Thymus (tissue), 11 donors: Measurements from ENCODE around the gene RNF17. TPM values are rescaled to one million over a fixed set of nuclear protein-coding genes. Genes with fewer than 3 reads are reported as not detected.
"Not testable (repeated sequence)": the region's sequence is repeated elsewhere in the genome, so short reads cannot be mapped to it uniquely, and the experiment has no call there.

Experiments
- DNase-seq, 9 donors: peaks; one replicate each; pipeline ENCODE4 v3.0.0-alpha.2; 2013; ENCODE audit warnings: low spot score in 9 of 9, low read depth in 6 of 9, missing footprints in 1 of 9
- H3K27ac ChIP-seq, 2 donors: one replicate each; pipeline ENCODE4 v1.5.1; 2013; ENCODE audit warnings: control low read depth in 1 of 2, low read depth in 1 of 2, low read length in 1 of 2, mild to moderate bottlenecking in 1 of 2, moderate library complexity in 1 of 2
- H3K27me3 ChIP-seq, 2 donors: one replicate each; pipeline ENCODE4 v1.5.1; 2013; ENCODE audit warnings: low read length in 1 of 2; ENCODE audit not compliant: control insufficient read depth in 2 of 2, insufficient read depth in 1 of 2
- H3K36me3 ChIP-seq, 2 donors: one replicate each; pipeline ENCODE4 v1.5.1; 2013; ENCODE audit warnings: low read length in 1 of 2, mild to moderate bottlenecking in 1 of 2, moderate library complexity in 1 of 2; ENCODE audit not compliant: control insufficient read depth in 2 of 2, insufficient read depth in 2 of 2
- H3K4me1 ChIP-seq, 2 donors: one replicate each; pipeline ENCODE4 v1.5.1; 2013; ENCODE audit warnings: low read length in 2 of 2; ENCODE audit not compliant: control insufficient read depth in 2 of 2, insufficient read depth in 2 of 2
- H3K4me3 ChIP-seq, 2 donors: one replicate each; pipeline ENCODE4 v1.5.1; 2013; ENCODE audit warnings: low read length in 2 of 2, control low read depth in 1 of 2, mild to moderate bottlenecking in 1 of 2
- H3K9me3 ChIP-seq, 2 donors: one replicate each; pipeline ENCODE4 v1.5.1; 2013; ENCODE audit warnings: low read length in 1 of 2, mild to moderate bottlenecking in 1 of 2; ENCODE audit not compliant: control insufficient read depth in 2 of 2, insufficient read depth in 1 of 2
- WGBS: extraction: QIAGEN DNeasy Blood & Tissue Kit; methylation state at CpG from one replicate; pipeline ENCODE4 v1.1.7; 2013; 5-methylcytosine and 5-hydroxymethylcytosine counted together
- polyA plus RNA-seq: library from polyadenylated mRNA; stranded (reverse); fragments of 200-250 nt; gene quantifications from one replicate; pipeline ENCODE4 v1.2.3, GENCODE V29; 2013
- total RNA-seq: library from RNA; stranded (reverse); fragments of 120-200 nt; gene quantifications from one replicate; pipeline ENCODE4 v1.2.4, GENCODE V29; 2013
- donor health status: healthy.

RNF17 gene
- total and polyA plus RNA-seq, 2 donors = 0.05 to 0.34 TPM

DNA sequence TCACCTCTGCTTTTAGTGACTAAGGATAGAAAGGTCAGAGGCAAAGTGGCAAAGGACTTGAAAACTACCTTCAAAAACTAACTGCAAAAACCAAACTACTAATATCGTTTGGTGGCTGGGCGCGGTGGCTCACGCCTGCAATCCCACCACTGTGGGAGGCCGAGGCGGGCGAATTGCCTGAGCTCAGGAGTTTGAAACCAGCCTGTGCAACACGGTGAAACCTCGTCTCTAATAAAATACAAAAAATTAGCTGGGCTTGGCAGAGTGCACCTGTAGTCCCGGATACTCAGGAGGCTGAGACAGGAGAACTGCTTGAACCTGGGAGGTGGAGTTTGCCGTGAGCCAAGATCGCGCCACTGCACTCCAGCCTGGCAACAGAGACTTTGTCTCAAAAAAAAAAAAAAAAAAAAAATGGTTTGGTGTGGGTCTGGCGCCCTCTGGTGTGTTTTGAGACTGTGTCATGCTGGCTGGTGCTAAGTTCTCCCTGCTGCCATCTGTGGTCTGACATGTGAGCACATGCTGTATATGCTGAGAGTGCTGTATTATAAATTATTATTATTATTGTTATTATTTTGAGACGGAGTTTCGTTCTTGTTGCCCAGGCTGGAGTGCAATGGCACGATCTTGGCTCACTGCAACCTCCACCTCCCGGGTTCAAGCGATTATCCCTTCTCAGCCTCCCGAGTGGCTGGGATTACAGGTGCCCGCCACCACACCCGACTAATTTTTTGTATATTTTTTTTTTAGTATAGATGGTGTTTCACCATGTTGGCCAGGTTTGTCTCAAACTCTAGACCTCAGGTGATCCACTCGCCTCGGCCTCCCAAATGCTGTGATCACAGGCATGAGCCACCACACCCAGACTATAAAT, 36.0 kb upstream of the RNF17 start:
- WGBS = 68% methylated on average over 24 of the region's 24 CpGs
- Histone ChIP-seq H3K27ac (no peak overlapping the region), H3K9me3 (no peaks in the 10 kb centered on the region), H3K36me3 (no peaks in the 10 kb centered on the region), H3K4me1 (peaks cover 0 to 8% of the 10 kb centered on the region in 2 donors), H3K27me3 (no peaks in the 10 kb centered on the region), H3K4me3 (no peak overlapping the region)
- DNase-seq = peak; percentile 33 to 86 (median 61)

DNA sequence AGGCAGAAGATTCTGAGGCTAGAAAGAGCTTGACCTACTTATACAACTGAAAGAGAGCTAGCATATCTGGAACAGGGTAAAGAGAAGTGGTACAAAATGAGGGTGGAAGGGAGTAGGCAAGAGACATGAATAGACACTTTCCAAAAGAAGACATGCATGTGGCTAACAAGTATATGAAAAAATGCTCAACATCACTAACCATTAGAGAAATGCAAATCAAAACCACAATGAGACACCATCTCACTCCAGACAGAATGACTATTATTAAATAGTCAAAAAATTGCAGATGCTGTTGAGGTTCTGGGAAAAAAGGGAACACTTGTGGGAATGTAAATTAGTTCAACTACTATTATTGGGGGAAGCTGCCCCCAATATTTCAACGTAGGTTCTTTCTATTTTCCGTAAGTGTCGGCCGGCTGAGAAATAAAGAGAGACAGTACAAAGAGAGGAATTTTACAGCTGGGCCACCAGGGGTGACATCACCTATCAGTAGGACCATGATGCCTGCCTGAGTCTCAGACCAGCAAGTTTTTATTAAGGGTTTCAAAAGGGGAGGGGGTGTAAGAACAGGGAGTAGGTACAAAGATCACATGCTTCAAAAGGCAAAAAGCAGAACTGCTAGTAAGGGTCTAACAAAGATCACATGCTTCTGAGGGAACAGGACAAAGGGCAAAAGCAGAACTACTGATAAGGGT, 32.9 kb upstream of the RNF17 start:
- H3K4me3 ChIP-seq, H3K27me3 ChIP-seq, H3K9me3 ChIP-seq, H3K4me1 ChIP-seq, DNase-seq, H3K36me3 ChIP-seq, H3K27ac ChIP-seq: not testable (repeated sequence)
- 97% methylated on average over 4 of the region's 4 CpGs for WGBS

DNA sequence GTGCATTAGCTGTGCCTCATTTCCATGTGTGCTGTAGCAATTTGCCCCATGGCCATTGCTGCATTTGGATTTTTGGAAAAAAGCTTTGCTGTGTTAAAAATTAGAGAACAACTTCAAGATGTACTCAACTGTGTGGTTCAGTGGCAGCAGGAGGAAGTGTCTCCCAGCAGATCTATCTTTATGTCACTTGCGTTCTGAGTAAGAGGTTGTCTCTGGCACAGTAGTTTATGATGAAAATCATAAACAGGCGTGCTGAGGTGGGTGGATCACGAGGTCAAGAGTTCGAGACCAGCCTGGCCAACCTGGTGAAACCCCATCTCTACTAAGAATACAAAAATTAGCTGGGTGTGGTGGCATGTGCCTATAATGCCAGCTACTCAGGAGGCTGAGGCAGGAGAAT, 29.0 kb upstream of the RNF17 start:
- Histone ChIP-seq H3K27ac (no peak overlapping the region), H3K27me3 (no peaks in the 10 kb centered on the region), H3K4me1 (no peaks in the 10 kb centered on the region), H3K36me3 (no peaks in the 10 kb centered on the region), H3K9me3 (no peaks in the 10 kb centered on the region), H3K4me3 (no peak overlapping the region)
- DNase-seq = no peak
- WGBS = 72% methylated on average over 4 of the region's 4 CpGs

DNA sequence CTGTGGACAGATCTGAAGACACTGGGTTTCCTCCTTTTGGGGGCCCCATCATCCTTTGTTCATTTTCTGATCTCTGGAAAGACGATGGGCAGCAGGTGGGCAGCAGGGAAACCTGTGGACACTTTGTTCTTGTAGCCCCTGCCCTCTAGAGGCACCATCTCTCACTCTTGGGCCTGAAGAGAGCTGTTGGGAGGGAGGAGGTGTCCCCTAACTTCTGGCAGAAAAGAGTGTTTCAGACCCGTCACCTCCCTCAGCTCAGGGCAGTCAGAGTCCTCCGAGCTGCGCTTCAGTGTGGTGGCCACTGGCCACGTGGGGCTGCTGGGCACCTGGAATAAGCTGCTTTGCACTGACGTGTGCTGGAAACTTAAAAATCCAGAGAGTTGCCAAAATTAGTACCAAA, 26.9 kb upstream of the RNF17 start:
- no peak for DNase-seq
- no peak overlapping the region for H3K4me3 ChIP-seq
- no peaks in the 10 kb centered on the region for H3K4me1 ChIP-seq
- no peaks in the 10 kb centered on the region for H3K27me3 ChIP-seq
- WGBS = 95% methylated on average over 6 of the region's 6 CpGs
- H3K36me3 ChIP-seq = no peaks in the 10 kb centered on the region
- H3K27ac ChIP-seq = no peak overlapping the region
- no peaks in the 10 kb centered on the region for H3K9me3 ChIP-seq

DNA sequence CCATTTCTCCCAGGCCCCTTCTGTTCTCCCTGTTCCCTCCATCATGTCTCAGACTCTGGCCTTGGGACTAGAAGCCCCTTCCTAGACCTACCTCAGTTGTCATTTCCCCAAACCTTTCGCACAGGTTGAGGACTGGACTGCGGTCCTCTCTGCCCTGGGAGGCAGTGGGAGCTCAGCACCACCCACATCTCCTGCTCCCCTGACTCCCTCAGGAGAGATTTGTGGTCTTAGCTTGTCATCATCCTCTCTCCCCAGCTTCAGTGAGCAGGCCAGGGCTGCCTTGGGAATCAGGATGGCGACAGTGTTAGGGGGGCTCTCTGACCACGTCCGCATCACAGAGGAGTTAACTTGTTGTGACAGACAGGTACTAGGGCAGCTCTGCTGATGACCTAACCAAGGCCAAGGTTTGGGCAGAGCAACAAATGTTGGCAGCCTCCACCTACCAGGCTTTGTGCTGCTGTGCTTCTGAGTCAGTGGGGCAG, 25.6 kb upstream of the RNF17 start:
- Histone ChIP-seq H3K36me3 (no peaks in the 10 kb centered on the region), H3K4me3 (no peak overlapping the region), H3K9me3 (no peaks in the 10 kb centered on the region), H3K4me1 (peaks cover 0 to 3% of the 10 kb centered on the region in 2 donors), H3K27me3 (peaks cover 0 to 3% of the 10 kb centered on the region in 2 donors), H3K27ac (no peak overlapping the region)
- DNase-seq = no peak
- WGBS = 96% methylated on average over 5 of the region's 5 CpGs

DNA sequence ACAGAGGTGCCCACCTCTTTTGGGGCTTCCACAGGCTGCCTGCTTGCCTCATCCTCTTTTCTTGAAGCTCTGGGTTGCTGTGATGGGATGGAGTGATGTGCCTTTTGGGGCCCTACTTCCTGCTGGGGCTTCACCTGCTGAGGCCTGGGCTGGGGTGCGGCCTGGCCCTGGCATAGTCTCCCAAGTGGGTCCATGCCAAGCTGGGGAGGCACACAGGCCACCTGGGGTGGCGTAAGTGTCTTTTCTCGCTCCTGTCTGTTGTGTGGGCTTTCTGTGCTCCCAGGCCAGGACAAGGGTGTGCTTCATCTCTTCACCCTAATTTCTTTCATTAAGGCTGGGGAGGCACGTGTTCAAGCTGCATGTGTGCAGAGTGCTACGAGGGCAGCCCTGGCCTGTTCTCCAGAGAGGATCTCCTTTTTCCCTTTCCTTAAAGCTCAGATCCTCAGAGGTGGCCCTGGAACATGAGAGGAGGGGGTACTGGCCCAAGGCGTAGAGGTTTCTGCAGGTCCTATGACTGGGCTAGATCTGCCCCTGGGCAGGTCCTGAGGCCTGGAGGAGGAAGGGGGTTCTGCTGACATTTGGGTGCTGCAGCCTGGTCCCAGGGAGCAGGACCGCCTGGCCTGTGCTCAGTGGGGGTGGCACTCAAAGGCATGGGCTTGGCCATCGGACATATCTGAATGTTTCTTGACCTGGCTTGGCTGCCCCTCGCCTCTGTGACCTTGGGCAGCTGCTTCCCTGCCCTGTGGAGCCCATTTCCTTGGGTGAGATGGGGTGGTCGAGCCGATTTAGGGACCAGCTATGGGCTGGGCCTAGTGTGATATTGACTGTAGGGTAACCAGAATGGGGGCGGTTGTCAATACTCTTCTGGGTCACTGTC, 23.7 kb upstream of the RNF17 start:
- no peak for DNase-seq
- Histone ChIP-seq H3K27ac (no peak overlapping the region), H3K4me3 (no peak overlapping the region), H3K9me3 (no peaks in the 10 kb centered on the region), H3K36me3 (no peaks in the 10 kb centered on the region), H3K27me3 (peaks cover 8 to 21% of the 10 kb centered on the region in 2 donors), H3K4me1 (peaks cover 0 to 3% of the 10 kb centered on the region in 2 donors)
- 95% methylated on average over 12 of the region's 12 CpGs for WGBS

DNA sequence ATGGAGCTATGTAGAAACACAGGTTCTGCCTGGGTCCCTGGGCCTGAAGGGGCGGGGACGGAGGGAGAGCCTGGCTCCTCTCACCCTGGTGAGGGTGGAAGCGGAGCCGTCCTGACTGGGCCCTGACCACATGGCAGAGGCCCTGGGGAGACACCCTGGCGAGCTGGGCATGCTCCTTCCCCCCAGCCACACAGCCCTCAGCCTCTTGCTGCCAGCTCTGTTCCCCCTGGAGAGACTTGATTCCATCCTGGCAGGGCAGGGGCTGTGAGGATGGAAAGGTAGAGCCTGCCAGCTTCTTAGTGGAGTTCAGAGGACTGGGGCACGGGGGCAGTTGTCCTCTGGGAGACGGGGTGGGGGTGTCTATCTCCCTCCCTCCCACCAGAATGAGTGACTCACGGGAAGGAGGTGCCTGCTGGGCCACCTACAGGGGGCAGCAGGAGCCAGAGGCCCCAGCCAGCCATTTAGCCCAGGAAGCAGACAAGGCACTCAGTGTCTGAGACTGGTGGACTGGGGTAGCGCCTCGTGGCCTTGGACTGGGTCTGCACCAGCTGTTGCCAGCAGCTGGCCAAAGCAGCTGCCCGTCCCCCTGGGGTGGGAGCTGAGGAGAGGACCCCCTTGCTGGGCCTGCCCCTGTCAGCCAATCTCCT, 22.8 kb upstream of the RNF17 start:
- no peak for DNase-seq
- 87% methylated on average over 11 of the region's 11 CpGs for WGBS
- H3K4me1 ChIP-seq = peaks cover 0 to 3% of the 10 kb centered on the region in 2 donors
- H3K4me3 ChIP-seq = no peak overlapping the region
- no peaks in the 10 kb centered on the region for H3K36me3 ChIP-seq
- H3K27me3 ChIP-seq = peaks cover 17 to 30% of the 10 kb centered on the region in 2 donors
- no peak overlapping the region for H3K27ac ChIP-seq
- H3K9me3 ChIP-seq = no peaks in the 10 kb centered on the region

DNA sequence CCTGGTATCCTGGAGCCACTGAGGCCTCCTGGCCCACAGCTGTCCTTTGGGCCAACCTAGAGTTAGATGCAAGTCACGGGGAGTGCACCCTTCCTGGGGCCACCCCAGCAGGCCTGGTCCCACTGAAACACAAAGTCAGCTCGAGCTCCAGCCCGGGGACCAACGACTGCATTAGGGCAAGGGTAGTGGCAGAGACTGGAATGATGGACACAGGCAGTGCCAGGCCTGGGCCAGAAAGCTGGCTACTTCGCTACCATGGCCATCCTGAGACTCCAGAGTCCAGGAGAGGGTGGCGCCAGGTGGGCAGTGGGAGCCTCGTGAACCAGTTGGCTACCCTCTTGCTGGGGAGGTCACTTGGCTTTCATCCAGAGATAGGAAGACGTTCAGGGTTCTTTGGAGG, 22.2 kb upstream of the RNF17 start:
- Histone ChIP-seq H3K27ac (no peak overlapping the region), H3K4me1 (peaks cover 0 to 3% of the 10 kb centered on the region in 2 donors), H3K4me3 (no peak overlapping the region), H3K9me3 (no peaks in the 10 kb centered on the region), H3K27me3 (peaks cover 24 to 36% of the 10 kb centered on the region in 2 donors), H3K36me3 (no peaks in the 10 kb centered on the region)
- WGBS = 85% methylated on average over 8 of the region's 8 CpGs
- no peak for DNase-seq
